SIG-M5 treated with dmso at 0.1 percent for 504 hours (cell line): ENCODE measurements around the gene ATR.
"Not testable (repeated sequence)": the region's sequence is repeated elsewhere in the genome, so short reads cannot be mapped to it uniquely, and the experiment has no call there.

Experiments
- DNase-seq: peaks from one replicate; lab custom pipeline; 2025; ENCODE audit not compliant: unreplicated experiment; lab: John Stamatoyannopoulos, UW

Gene ATR

DNA sequence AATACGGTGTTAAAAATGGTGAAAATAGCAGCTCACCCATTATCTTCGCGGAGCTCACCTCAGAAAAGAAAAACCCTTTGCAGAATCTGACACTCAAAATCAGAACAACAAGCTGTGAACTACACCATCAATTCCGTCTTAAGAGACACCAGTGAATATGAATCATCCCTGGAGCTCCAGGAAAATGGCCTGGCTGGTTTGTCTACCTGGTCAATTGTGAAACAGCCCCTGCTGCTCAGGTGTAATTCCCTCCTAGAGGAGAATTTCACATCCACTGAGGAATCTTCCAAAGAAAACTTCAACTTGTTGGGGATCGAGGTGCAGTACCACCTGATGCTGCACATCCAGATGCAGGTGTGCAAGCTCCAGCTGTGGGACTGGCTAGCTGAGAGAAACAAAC is 127.7 kb downstream of the ATR start:
- DNase-seq: no peak

DNA sequence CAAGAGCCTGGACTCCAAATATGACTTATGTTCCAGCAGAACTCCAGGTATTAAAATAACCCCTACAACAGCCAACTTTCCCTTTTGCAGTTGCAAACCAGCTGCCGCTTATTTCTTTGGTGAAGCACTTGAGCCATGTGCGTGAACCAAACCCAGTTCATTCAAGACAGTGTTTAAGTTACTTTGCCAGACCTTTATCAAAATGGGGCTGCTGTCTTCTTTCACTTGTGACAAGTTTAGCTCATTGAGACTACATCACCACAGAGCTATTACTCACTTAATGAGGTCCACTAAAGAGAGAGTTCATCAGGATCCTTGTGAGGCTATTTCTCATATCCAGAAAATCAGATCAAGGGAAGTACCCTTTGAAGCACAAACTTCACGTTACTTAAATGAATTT is 128.3 kb downstream of the ATR start:
- no peak for DNase-seq

DNA sequence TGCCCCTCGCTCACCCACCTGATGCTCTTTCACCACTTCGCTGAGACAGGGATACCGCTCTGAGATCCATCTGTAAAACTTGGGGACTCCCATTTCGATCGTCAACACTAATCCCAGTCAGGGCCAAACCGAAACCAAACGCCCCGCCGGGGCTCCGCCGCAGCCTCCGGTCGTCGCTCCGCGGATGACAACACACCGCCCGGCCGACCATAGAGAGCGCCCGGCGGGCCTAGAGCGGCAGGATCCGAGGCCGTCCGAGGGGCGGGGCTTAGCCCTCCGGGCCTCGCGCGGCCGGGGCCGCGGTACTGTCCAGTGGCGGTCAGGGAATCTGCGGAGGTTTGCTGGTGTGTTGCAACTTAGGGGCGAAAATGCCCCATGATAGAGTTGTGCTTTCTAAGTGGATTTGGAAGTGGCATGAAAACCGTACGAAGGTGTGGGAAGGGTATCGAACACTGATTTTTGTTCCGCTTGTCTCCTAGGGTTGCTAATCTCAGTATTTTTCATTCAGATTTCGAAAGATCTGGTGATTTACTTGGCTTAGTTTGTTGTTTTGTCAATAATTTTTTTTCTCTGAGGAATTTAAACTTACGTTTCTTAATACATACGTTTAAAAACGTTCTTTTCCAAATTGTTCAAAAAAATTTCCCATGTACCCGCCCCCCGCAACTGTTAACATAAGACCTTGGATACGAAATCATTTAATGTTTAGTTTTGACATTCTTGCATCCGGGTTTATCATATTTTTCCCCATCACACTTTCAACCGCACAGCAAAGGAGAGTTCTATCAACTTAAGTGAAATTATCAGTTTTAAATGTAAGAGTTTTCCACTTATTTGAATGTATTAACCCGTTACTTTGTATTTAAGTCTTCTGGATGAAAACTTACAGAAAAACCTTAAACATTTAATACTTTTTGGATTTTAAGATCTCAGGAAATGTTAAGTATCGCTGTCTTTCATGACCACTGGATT is 130.4 kb downstream of the ATR start, which contains the start of gene XRN1:
Gene XRN1 (minus strand): TSS at position 186 of the 972 bp plus-strand sequence. CDS start 93 bp downstream, at position 93.
- DNase-seq: peak; percentile 84

DNA sequence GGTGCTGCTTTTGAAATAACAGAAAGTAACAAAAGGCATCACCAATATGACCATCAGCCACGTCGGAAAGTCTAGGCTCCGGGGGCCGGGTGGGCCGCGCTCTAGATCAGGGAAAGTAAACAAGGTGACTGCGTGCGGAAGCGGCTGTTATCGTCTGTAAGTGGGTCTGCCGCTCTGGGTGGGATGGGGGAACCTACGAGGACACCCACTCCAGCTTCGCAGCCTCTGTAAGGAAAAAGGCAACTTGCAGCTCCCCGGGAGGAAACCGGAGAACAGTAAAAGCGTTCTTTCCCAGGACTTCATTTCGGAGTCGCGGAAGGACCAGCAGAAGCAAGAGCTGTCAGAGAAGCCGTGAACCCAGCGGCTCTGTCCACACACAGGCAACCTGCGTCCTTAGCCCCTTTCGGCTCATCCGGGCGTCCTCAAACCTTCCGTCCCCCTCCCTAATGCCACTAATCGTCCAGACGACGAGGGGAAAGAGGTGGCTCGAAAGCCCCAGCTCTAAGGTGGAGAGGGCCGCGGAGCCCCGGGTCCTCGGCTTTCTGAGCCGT is 131.2 kb downstream of the ATR start:
- DNase-seq: peak; percentile 35

DNA sequence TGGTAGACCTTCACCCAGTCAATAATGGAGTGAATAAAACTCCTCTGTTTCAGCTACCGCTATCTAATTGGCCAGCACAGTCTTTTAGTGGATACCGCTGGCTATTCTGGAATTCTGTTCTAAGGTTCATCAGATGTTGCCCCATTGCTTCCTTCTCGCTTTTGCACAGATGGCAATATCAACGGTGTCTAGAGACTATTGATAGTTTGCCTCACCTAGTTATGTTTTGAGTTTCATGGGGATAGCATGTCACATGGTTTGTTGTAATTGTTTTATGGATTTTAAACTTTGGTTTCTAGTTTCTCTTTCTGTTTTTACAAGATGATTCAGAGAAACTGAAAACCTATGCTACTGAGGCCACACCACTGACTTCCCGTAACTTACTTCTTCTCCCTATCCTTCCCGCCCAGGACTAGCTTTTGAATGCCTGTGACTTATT is 132.7 kb downstream of the ATR start:
- peak; percentile 79 for DNase-seq

DNA sequence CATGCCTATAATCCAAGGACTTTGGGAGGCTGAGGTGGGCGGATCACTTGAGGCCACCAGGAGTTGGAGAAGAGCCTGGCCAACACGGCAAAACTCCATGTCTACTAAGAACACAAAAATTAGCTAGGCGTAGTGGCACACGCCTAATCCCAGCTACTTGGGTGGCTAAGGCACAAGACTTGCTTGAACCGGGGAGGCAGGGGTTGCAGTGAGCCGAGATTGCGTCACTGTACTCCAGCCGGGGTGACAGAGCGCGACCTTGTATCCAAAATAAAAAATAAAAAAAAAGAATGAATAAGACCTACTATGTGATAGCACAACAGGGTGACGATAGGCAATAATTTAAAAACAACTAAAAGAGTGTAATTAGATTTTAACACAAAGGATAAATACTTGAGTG is 134.2 kb downstream of the ATR start:
- no peak for DNase-seq

DNA sequence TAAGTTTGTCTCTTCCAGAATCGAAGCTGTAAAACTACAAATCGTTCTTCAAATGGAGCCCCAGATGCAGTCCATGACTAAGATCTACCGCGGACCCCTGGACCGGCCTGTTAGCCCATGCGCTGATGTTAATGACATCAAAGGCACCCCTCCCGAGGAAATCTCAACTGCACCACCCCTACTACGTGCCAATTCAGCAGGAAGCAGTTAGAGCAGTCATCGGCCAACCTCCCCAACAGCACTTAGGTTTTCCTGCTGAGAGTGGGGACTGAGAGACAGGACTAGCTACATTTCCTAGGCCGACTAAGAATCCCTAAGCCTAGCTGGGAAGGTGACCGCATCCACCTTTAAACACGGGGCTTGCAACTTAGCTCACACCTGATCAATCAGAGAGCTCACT is 135.5 kb downstream of the ATR start:
- not testable (repeated sequence) for DNase-seq

DNA sequence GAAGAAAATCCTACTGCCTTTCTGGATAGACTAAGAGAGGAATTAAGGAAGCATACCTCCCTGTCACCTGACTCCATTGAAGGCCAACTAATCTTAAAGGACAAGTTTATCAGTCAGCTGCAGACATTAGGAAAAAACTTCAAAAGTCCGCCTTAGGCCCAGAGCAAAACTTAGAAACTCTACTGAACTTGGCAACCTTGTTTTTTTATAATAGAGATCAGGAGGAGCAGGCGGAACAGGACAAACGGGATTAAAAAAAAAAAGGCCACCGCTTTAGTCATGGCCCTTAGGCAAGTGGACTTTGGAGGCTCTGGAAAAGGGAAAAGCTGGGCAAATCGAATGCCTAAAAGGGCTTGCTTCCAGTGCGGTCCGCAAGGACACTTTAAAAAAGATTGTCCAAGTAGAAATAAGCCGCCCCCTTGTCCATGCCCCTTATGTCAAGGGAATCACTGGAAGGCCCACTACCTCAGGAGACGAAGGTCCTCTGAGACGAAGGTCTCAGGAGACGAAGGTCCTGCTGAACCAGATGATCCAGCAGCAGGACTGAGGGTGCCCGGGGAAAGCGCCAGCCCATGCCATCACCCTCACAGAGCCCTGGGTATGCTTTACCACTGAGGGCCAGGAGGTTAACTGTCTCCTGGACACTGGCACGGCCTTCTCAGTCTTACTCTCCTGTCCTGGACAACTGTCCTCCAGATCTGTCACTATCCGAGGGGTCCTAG is 138.9 kb downstream of the ATR start:
- DNase-seq: peak; percentile 18

DNA sequence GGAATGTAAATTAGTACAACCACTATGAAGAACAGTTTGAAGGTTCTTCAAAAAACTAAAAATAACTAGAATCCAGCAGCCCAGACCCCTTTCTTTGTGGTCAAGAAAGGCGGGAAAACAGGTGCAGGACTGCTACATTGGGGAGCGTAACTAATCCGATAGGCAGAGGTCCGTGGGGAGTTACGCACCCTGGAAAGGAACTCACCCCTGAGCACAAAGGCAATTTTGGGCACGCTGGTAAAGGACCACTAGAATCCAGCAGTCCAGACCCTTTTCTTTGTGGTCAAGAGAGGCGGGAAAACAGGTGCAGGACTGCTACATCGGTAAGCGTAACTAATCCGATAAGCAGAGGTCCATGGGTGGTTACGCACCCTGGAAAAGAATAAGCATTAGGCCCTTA is 140.4 kb downstream of the ATR start:
- not testable (repeated sequence) for DNase-seq

DNA sequence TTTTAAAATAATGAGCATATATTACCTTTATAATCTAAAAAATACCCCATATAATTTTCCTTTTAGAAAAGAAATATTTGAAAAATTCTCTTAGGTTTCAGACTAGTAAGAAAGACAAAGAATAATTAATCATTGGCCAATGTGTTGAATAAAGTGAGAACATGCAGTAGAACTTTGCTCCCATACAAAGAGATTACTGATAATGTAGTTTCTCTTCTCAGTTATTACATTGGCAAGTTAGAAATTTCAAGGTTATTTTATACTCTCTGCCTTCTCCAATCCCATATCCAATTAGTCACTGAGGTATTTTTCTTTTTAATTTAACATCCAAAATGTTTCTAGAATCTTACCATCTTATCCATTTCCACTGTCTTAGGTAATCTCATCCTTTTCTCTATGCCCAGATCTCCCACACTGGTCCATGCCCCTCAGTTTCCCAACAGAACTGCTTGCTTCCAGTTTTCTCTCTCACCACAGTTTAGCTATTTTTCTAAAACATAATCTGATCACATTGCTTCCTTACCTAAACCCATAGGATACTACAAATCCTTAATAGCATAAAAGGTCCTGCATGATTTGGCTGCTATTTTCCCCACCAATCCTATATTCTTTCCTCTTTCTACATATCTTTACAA is 141.5 kb downstream of the ATR start:
- no peak for DNase-seq

DNA sequence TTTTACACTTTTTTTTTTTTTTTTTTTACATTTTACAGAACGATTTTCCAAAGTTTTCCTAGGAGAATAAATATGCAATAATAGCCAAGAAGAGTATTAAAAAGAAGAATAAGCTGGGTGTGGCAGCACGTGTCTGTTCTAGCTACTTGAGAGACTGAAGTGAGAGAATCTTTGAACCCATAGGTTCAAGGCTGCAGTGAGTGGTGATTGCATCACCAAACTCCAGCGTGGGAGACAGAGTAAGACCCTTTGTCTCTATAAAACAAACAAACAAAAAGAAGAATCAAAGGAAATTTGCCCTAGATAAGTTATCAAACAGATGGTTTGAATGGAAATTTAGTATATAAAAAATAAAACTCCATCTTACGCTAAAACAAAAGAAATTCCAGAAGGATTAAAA is 144.0 kb downstream of the ATR start:
- no peak for DNase-seq

DNA sequence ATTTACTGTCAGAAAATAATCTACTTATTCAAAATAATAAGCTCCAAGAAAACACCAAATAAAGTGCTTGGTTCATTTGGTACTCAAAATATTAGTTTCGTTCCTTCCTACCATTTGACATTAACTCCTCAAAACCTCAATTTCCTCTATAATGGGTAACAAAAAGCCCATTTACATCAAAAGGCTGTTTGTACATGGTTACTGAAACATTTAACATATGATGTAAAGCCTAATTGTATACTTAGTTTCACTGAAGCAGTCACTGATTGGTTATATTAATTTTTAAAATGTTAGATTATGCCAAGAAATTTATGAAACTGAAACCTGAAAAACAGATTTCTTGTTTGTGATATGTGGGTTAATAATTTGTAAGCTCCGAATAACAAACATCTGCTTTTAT is 145.4 kb downstream of the ATR start:
- no peak for DNase-seq

DNA sequence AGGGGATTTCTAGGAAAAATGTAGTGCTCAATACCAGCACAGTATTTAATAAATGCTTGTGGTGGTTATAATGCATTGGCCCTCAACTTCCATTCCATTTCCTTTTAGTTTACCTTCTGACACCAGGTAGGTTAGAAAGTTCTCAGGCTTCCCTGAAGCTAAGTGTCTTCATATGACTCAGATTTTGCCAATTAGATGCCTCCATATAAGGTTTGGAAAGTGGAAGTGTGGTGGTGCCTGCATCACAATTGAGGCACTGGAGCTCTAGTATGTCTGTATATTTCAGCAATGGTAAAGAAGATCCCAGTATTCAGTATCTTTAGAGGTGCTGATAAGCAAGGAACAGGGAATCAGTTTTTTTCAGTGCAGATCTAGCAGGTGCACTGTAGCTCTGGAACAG is 149.0 kb downstream of the ATR start:
- no peak for DNase-seq

DNA sequence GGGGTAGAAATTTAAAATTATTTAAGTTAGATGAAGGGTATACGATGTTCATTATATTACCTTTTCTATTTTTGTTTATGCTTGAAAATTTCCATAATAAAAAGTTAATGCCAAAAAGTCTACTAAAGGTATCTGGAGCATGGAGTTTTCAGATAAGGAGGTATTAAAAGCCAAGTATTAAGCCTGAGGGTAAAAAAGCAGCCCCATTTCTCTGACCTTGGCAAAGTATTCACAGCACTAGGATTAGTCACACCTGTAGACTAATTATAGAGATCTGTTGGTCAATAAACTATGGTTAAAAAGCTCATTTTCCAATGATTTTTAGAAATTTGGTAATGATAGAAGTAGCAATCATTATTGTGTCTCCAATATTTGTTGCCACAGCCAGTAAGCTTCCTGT is 153.8 kb downstream of the ATR start:
- DNase-seq: no peak

DNA sequence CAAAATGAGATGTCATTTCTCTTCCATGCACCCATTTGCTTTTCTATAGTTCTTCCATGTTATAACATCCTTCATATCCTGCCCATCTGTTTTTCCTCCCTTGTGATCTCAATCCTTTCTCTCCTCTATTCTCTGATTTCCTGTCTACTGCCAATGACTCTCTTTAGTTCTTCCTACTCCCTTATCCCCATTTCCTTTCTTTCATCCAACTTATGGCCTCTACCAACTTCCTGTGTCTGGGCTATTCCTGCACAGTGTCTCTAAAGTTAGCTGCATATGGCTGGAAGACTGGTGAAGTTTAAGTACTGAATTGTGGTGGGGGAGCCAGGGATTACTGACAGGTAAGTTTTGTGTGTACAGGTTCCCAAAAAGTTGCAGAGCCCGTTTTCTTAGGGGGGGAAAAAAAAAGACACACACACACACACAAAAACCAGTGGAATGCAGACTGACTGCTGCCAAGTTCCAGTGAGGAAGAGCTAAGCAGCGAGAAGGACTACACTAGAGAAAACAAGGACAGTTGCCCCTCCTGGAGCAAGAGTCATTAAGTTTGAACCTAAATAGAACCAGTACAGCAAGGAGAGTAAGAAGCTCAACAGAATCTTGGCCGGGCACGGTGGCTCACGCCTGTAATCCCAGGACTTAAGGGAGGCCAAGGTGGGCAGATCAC is 159.5 kb downstream of the ATR start:
- no peak for DNase-seq

DNA sequence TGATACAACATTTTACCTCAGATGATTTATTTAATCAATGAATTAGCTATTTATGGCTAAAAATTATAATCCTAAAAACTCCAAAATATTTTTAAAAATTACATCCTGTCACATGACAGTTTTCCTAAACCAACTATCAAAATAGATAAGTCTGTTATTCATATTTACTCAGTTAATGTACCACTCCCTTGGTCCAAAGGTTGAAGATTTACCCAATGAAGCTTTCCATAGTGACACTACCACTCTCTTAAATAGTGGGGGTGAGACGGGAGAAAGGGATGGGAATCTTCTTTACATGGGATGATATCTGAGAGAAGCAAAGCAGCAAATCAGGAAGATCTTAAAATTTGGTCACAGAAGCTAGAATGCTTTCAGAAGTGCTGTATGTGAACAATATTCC is 161.2 kb downstream of the ATR start:
- no peak for DNase-seq

DNA sequence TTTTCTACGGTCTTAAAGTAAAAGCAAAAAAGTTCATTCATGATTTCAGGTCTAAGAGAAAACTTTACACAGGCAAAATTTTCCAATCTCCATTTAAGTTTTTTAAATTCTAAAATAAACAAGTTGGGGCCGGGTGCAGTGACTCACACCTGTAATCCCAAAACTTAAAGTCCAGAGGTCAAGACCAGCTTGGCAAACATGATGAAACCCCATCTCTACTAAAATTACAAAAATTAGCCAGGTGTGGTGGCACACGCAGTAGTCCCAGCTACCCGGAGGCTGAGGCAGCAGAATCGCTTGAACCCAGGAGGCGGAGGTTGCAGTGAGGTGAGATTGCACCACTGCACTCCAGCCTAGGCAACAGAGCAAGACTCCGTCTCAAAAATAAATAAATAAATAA is 178.0 kb downstream of the ATR start:
- not testable (repeated sequence) for DNase-seq
